B cell (primary cell): ENCODE results near the gene ATRAID. TPM values are rescaled to one million over a fixed set of nuclear protein-coding genes. Genes with fewer than 3 reads are reported as not detected.

Experiments
- ATAC-seq: fragments of 200-7000 bp; cut with Tn5 transposase; one replicate; pipeline ENCODE4 v1.10.0; 2021; ENCODE audit warnings: low read depth, mild to moderate bottlenecking, moderate number of reproducible peaks, moderate library complexity
- CTCF ChIA-PET: fragments of 350-600 bp; sonication (Branson Sonifier 250); formaldehyde crosslinking; loops from one replicate; lab custom pipeline; 2021; ENCODE audit warnings: antibody characterized with exemption, inconsistent platforms; lab: Charles Lee
- POLR2A ChIA-PET: fragments of 350-600 bp; sonication (Branson Sonifier 250); formaldehyde crosslinking; loops from one replicate; lab custom pipeline; 2021; ENCODE audit warnings: antibody characterized with exemption; lab: Charles Lee
- DNase-seq: peaks from one replicate; pipeline ENCODE4 v3.0.0; 2013
- H2AFZ ChIP-seq: 2 replicates; pipeline ENCODE4 v1.6.1; 2012; ENCODE audit warnings: mild to moderate bottlenecking, low read depth, low read length; ENCODE audit not compliant: insufficient read depth, poor library complexity, severe bottlenecking
- H3K27ac ChIP-seq, 2 donors: 1 replicate in 1 of 2; 2 replicates in 1 of 2; pipeline ENCODE4 v1.5.1; 2012 to 2013; ENCODE audit warnings: low read length in 2 of 2, mild to moderate bottlenecking in 2 of 2, moderate library complexity in 1 of 2
- H3K27me3 ChIP-seq, 4 experiments: fragments of 200-600 bp in 1 of 4; sonication (generic) in 1 of 4; replicated peaks in 1 of 4; 1 replicate in 2 of 4; 2 replicates in 2 of 4; pipeline versions ENCODE4 v1.6.1 to v1.7.0; 2013 to 2016; ENCODE audit warnings: low read length in 3 of 4, mild to moderate bottlenecking in 2 of 4, mixed read lengths in 1 of 4, moderate library complexity in 1 of 4; ENCODE audit not compliant: insufficient read depth in 4 of 4, control insufficient read depth in 3 of 4; ENCODE audit errors: control extremely low read depth in 1 of 4
- H3K36me3 ChIP-seq, 2 experiments: replicated peaks in 1 of 2; 1 replicate in 1 of 2; 2 replicates in 1 of 2; pipeline versions ENCODE4 v1.6.1 to v1.7.1; 2013; ENCODE audit warnings: low read length in 1 of 2; ENCODE audit not compliant: insufficient read depth in 2 of 2, control insufficient read depth in 1 of 2; ENCODE audit errors: control extremely low read depth in 1 of 2, extremely low read depth in 1 of 2
- H3K4me1 ChIP-seq, 2 donors: fragments of 200-600 bp in 1 of 2; sonication (generic) in 1 of 2; 1 replicate in 1 of 2; 2 replicates in 1 of 2; pipeline versions ENCODE4 v1.5.1 to v1.6.1; 2013 to 2017; ENCODE audit warnings: low read length in 2 of 2; ENCODE audit not compliant: control insufficient read depth in 2 of 2, insufficient read depth in 2 of 2
- H3K4me2 ChIP-seq: replicated peaks from 2 replicates; pipeline ENCODE3; 2012; ENCODE audit warnings: mild to moderate bottlenecking, low read depth, low read length; ENCODE audit not compliant: poor library complexity, severe bottlenecking
- H3K4me3 ChIP-seq, 5 experiments: fragments of 200-600 bp in 1 of 5; sonication (generic) in 1 of 5; 1 replicate in 3 of 5; 2 replicates in 2 of 5; pipeline versions ENCODE4 v1.5.1 to v1.7.0; 2011 to 2016; ENCODE audit warnings: low read length in 4 of 5, mild to moderate bottlenecking in 4 of 5, low read depth in 2 of 5, control low read depth in 1 of 5, moderate library complexity in 1 of 5; ENCODE audit not compliant: insufficient read depth in 1 of 5; ENCODE audit errors: control extremely low read depth in 1 of 5, extremely low read depth in 1 of 5
- H3K79me2 ChIP-seq: fragments of 200-600 bp; sonication (generic); one replicate; pipeline ENCODE4 v1.6.0; 2016; ENCODE audit warnings: low read length; ENCODE audit not compliant: control insufficient read depth, insufficient read depth
- H3K9ac ChIP-seq: fragments of 200-600 bp; sonication (generic); 2 replicates; pipeline ENCODE4 v1.6.1; 2017; ENCODE audit warnings: mild to moderate bottlenecking, low read length, moderate library complexity
- H3K9me3 ChIP-seq, 3 donors: one replicate each; pipeline versions ENCODE4 v1.6.1 to v1.7.1; 2013; ENCODE audit warnings: low read length in 2 of 3; ENCODE audit not compliant: control insufficient read depth in 2 of 3, insufficient read depth in 1 of 3; ENCODE audit errors: control extremely low read depth in 1 of 3
- H4K20me1 ChIP-seq: 2 replicates; pipeline ENCODE4 v1.6.0; 2012; ENCODE audit warnings: mild to moderate bottlenecking, low read length; ENCODE audit not compliant: insufficient read depth, control insufficient read depth, poor library complexity, severe bottlenecking
- H3K27ac Mint-ChIP-seq: one replicate; pipeline ENCODE4 v1.8.0; 2021; ENCODE audit warnings: mixed read lengths
- H3K27me3 Mint-ChIP-seq: one replicate; pipeline ENCODE4 v1.8.0; 2021; ENCODE audit warnings: mixed read lengths
- H3K4me1 Mint-ChIP-seq: one replicate; pipeline ENCODE4 v1.8.0; 2021; ENCODE audit warnings: mixed read lengths
- H3K4me3 Mint-ChIP-seq: one replicate; pipeline ENCODE4 v1.8.0; 2021; ENCODE audit warnings: mixed read lengths
- H3K9me3 Mint-ChIP-seq: one replicate; pipeline ENCODE4 v1.8.0; 2022; ENCODE audit warnings: mixed read lengths; ENCODE audit not compliant: insufficient read depth
- CTCF ChIP-seq: fragments of 200-600 bp; IDR thresholded peaks from one replicate; pipeline ENCODE4 v1.8.0; 2022; ENCODE audit warnings: antibody characterized with exemption, mild to moderate bottlenecking
- EZH2 ChIP-seq: IDR thresholded peaks from 2 replicates; pipeline ENCODE4 v1.6.1; 2012; ENCODE audit warnings: borderline replicate concordance, low read depth, mild to moderate bottlenecking, moderate library complexity, low read length; ENCODE audit not compliant: insufficient read depth, poor library complexity, severe bottlenecking
- WGBS: methylation state at CpG from one replicate; pipeline ENCODE4 v1.1.5; 2013; ENCODE audit warnings: missing lambda C conversion rate; ENCODE audit not compliant: insufficient coverage; 5-methylcytosine and 5-hydroxymethylcytosine counted together
- intact Hi-C: fragments of 100-400 bp; cut with micrococcal nuclease; formaldehyde crosslinking; loops from one replicate; pipeline ENCODE4 v1.10.0; 2022
- polyA plus RNA-seq: library from polyadenylated mRNA; depleted of rRNA; stranded (reverse); fragments of >200 nt; gene quantifications from 2 replicates; pipeline ENCODE4 v1.2.3, GENCODE V29; 2012
- total RNA-seq, 2 donors: library from RNA; stranded (reverse); fragments of 120-200 nt in 1 of 2; gene quantifications; 1 replicate in 1 of 2; 2 replicates in 1 of 2; pipeline versions ENCODE4 v1.2.3 to v1.2.4, GENCODE V29; 2013 to 2022

ATRAID gene
- total and polyA plus RNA-seq, 2 donors (not counting 1 experiment from before 2014, with no cell fraction given) = 88.8 to 117 TPM

GRCh38 chr2:27237341-27237945 is 25.6 kb downstream of the ATRAID start:
- H3K27ac Mint-ChIP-seq = no peak overlapping the region
- Histone ChIP-seq H3K27ac (no peak overlapping the region), H4K20me1 (no peaks in the 10 kb centered on the region), H3K9ac (no peak overlapping the region), H3K27me3 (no peaks in the 10 kb centered on the region), H3K36me3 (peaks cover 6 to 91% of the 10 kb centered on the region in 2 experiments), H3K4me3 (no peak overlapping the region), H2AFZ (no peak overlapping the region), H3K4me1 (no peaks in the 10 kb centered on the region), H3K79me2 (no peaks in the 10 kb centered on the region), H3K4me2 (no peak overlapping the region), H3K9me3 (no peaks in the 10 kb centered on the region)
- TF ChIP-seq EZH2 (no peak), CTCF (no peak)
- H3K4me3 Mint-ChIP-seq = no peak overlapping the region
- no peaks in the 10 kb centered on the region for H3K9me3 Mint-ChIP-seq
- ATAC-seq (no peak), DNase-seq (no peak)
- 97% methylated on average over 15 of the region's 15 CpGs for WGBS
- ChIA-PET CTCF (no interaction called here), POLR2A (no interaction called here)
- no peaks in the 10 kb centered on the region for H3K27me3 Mint-ChIP-seq
- intact Hi-C loops = no loop called here
- H3K4me1 Mint-ChIP-seq = no peaks in the 10 kb centered on the region

GRCh38 chr2:27238976-27239375 is 27.1 kb downstream of the ATRAID start:
- Histone ChIP-seq H3K36me3 (peaks cover 0 to 89% of the 10 kb centered on the region in 2 experiments), H3K4me3 (no peak overlapping the region), H3K79me2 (no peaks in the 10 kb centered on the region), H3K9me3 (no peaks in the 10 kb centered on the region), H3K4me1 (no peaks in the 10 kb centered on the region), H2AFZ (no peak overlapping the region), H3K27ac (no peak overlapping the region), H4K20me1 (no peaks in the 10 kb centered on the region), H3K27me3 (no peaks in the 10 kb centered on the region), H3K4me2 (no peak overlapping the region), H3K9ac (no peak overlapping the region)
- Mint-ChIP-seq H3K9me3 (no peaks in the 10 kb centered on the region), H3K27me3 (no peaks in the 10 kb centered on the region), H3K27ac (no peak overlapping the region), H3K4me3 (no peak overlapping the region), H3K4me1 (no peaks in the 10 kb centered on the region)
- TF ChIP-seq CTCF = no peak
- no peak for TF ChIP-seq EZH2
- no CpG with 5 or more reads among the region's 8 CpGs for WGBS
- no peak for DNase-seq
- POLR2A ChIA-PET = no interaction called here
- CTCF ChIA-PET = no interaction called here
- intact Hi-C loops = no loop called here
- ATAC-seq = no peak
